ENCODE measurements around the gene GRIK1.

The GRIK1 gene

GRCh38 chr21:29529139-29529538 lies 410.7 kb downstream of the GRIK1 start:
- peaks cover 15% of the 10 kb centered on the region; the same call in 1 of the 2 replicates for H3K9me3 ChIP-seq (ENCODE audit: insufficient read depth, low read depth, low read length)
- H3K79me2 ChIP-seq (ENCODE audit: insufficient read depth, low read length) = no peaks in the 10 kb centered on the region
- TF ChIP-seq EZH2phosphoT487 (IDR thresholded peaks at IDR 0.05; ENCODE audit: borderline replicate concordance) = no peak
- no peak for TF ChIP-seq CTCF (conservative IDR thresholded peaks at IDR 0.05; ENCODE audit: low read length)
- H4K20me1 ChIP-seq (ENCODE audit: insufficient read depth, low read length, poor library complexity, severe bottlenecking) = no peaks in the 10 kb centered on the region
- H3K9me2 ChIP-seq (replicated peaks; ENCODE audit: low read depth, low read length) = no peaks in the 10 kb centered on the region
- H2AFZ ChIP-seq (ENCODE audit: low read length) = no peak overlapping the region
- H3K36me3 ChIP-seq (ENCODE audit: insufficient read depth, low read length) = no peaks in the 10 kb centered on the region
- no peak overlapping the region for H3K9ac ChIP-seq (ENCODE audit: low read depth, low read length, poor library complexity, severe bottlenecking)
- no peak overlapping the region for H3K4me2 ChIP-seq (ENCODE audit: low read depth, low read length, poor library complexity, severe bottlenecking)
- no peaks in the 10 kb centered on the region for H3K4me1 ChIP-seq (ENCODE audit: insufficient read depth, low read length, poor library complexity, severe bottlenecking)
- no peak overlapping the region for H3K4me3 ChIP-seq (ENCODE audit: low read length, poor library complexity, severe bottlenecking)
- H3K27me3 ChIP-seq (ENCODE audit: insufficient read depth, low read length, poor library complexity, severe bottlenecking) = no peaks in the 10 kb centered on the region
- no peaks in the 10 kb centered on the region for H3F3A ChIP-seq (ENCODE audit: low read depth)

- no peaks in the 10 kb centered on the region for H4K20me1 ChIP-seq (ENCODE audit: insufficient read depth, low read length, poor library complexity, severe bottlenecking)
- TF ChIP-seq CTCF (conservative IDR thresholded peaks at IDR 0.05; ENCODE audit: low read length) = no peak
- TF ChIP-seq EZH2phosphoT487 (IDR thresholded peaks at IDR 0.05; ENCODE audit: borderline replicate concordance) = no peak
- H2AFZ ChIP-seq (ENCODE audit: low read length) = no peak overlapping the region
- H3K27me3 ChIP-seq (ENCODE audit: insufficient read depth, low read length, poor library complexity, severe bottlenecking) = no peaks in the 10 kb centered on the region
- no peak overlapping the region for H3K4me2 ChIP-seq (ENCODE audit: low read depth, low read length, poor library complexity, severe bottlenecking)
- H3K36me3 ChIP-seq (ENCODE audit: insufficient read depth, low read length) = no peaks in the 10 kb centered on the region
- no peaks in the 10 kb centered on the region for H3F3A ChIP-seq (ENCODE audit: low read depth)
- H3K79me2 ChIP-seq (ENCODE audit: insufficient read depth, low read length) = no peaks in the 10 kb centered on the region
- H3K9me3 ChIP-seq (ENCODE audit: insufficient read depth, low read depth, low read length) = peaks cover 15% of the 10 kb centered on the region; the same call in 1 of the 2 replicates
- H3K4me1 ChIP-seq (ENCODE audit: insufficient read depth, low read length, poor library complexity, severe bottlenecking) = no peaks in the 10 kb centered on the region
- H3K4me3 ChIP-seq (ENCODE audit: low read length, poor library complexity, severe bottlenecking) = no peak overlapping the region
- no peaks in the 10 kb centered on the region for H3K9me2 ChIP-seq (replicated peaks; ENCODE audit: low read depth, low read length)
- H3K9ac ChIP-seq (ENCODE audit: low read depth, low read length, poor library complexity, severe bottlenecking) = no peak overlapping the region
Measured at GRCh38 chr21:29526545-29526944, 413.3 kb downstream of the GRIK1 start.

DNA sequence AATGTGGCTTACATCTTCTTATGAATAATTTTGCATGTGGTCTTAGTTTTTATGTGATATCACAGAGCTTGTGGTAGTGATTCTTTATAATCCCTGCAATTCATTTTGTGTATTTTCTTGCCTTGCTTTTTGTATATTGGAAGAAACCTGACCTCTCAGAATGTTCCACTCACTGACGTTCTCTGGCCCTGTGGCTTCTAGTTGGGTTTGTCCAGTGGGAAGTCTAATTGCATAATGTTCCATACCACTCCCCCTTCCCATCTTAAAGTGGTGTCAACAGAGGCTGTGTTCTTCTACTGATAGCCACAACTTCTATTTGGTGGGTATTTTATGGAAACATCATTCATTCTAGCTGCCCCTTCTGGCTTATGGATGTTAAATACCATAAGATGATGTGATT lies 415.7 kb downstream of the GRIK1 start:
- H3K79me2 ChIP-seq (ENCODE audit: insufficient read depth, low read length) = no peaks in the 10 kb centered on the region
- no peak overlapping the region for H3K9ac ChIP-seq (ENCODE audit: low read depth, low read length, poor library complexity, severe bottlenecking)

More for the DNA sequence above, 415.7 kb downstream of the GRIK1 start:
- H3K9me2 ChIP-seq (replicated peaks; ENCODE audit: low read depth, low read length) = no peaks in the 10 kb centered on the region
- no peaks in the 10 kb centered on the region for H3K27me3 ChIP-seq (ENCODE audit: insufficient read depth, low read length, poor library complexity, severe bottlenecking)
- H3K4me2 ChIP-seq (ENCODE audit: low read depth, low read length, poor library complexity, severe bottlenecking) = no peak overlapping the region
- H3K36me3 ChIP-seq (ENCODE audit: insufficient read depth, low read length) = no peaks in the 10 kb centered on the region
- H3K9me3 ChIP-seq (ENCODE audit: insufficient read depth, low read depth, low read length) = peaks cover 15% of the 10 kb centered on the region; the same call in 1 of the 2 replicates
- no peaks in the 10 kb centered on the region for H3F3A ChIP-seq (ENCODE audit: low read depth)
- no peaks in the 10 kb centered on the region for H3K4me1 ChIP-seq (ENCODE audit: insufficient read depth, low read length, poor library complexity, severe bottlenecking)
- H4K20me1 ChIP-seq (ENCODE audit: insufficient read depth, low read length, poor library complexity, severe bottlenecking) = no peaks in the 10 kb centered on the region
- no peak overlapping the region for H3K4me3 ChIP-seq (ENCODE audit: low read length, poor library complexity, severe bottlenecking)
- TF ChIP-seq EZH2phosphoT487 (IDR thresholded peaks at IDR 0.05; ENCODE audit: borderline replicate concordance) = no peak
- TF ChIP-seq CTCF (conservative IDR thresholded peaks at IDR 0.05; ENCODE audit: low read length) = no peak
- H2AFZ ChIP-seq (ENCODE audit: low read length) = no peak overlapping the region

Data from Loucy (cell line).